GM21423 (cell line): ENCODE results near the gene NEU3.
"Not testable (repeated sequence)": the region's sequence is repeated elsewhere in the genome, so short reads cannot be mapped to it uniquely, and the experiment has no call there.

ENCODE experiments used
- ATAC-seq: cut with Tn5 transposase; IDR thresholded peaks from one replicate; pipeline ENCODE4 v1.9.1; 2021; ENCODE audit warnings: mild to moderate bottlenecking, moderate library complexity; ENCODE audit not compliant: unreplicated experiment

NEU3 gene

GRCh38 chr11:74981888-74982287 is 6.8 kb upstream of the NEU3 start:
- ATAC-seq, result no peak

DNA sequence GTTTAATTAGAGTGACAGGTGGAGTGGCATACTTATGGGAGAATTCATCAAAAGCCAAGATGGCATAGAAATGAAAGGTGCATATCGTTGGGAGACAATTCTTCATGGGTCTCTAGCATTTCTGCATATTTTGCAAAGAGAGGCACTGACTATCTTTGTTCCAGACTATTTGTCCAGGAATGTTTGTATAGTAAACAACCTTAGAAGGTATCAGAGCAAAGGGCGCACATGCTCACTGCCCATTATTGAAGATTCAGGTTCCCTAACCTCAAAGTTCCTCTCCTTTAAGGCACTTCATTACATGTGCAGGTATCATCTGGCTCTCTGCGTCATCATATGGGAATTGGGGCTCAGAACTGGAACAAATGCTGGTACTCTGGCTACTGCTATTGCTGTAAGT is 4.7 kb upstream of the NEU3 start:
- no peak for ATAC-seq

DNA sequence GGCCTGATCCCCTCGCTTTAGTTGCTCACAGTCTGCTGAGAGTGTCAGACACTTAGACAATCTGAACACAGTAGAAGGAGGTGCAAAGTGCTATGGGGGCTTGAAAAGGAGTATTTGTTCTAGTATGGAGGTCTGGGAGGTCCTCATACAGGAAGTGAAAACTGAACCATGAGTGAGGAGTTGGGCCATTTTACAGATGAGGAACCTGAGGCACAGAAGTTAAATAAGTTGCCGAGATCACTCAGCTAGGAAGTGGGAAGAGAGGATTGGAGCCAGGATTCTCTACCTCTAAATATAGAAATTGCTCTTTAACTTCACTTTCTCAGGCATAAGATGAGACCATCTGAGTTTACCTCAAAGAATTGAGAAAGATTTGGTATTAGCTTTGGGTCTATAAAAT is 4.0 kb upstream of the NEU3 start:
- no peak for ATAC-seq

DNA sequence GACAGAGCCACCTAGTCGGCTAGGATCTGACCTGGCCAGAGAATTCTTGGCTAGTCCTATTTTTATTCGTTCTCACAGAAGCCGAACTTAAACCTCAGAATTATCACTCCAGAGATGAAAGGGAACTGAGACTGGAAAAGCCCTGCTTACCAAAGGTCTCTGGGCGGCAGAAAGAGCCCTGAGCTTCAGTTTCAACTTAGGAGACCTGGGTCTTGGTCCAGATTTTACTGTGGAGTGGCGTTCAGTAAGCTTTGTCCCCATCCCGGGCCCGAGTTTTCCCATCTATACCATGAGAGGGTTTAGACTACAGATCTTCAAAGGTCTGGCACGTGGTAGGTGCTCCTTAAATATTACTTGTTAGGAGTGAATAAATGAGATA is 516 bp downstream of the NEU3 start:
- peak; percentile 6 for ATAC-seq

GRCh38 chr11:74990150-74990549 is 1.4 kb downstream of the NEU3 start:
- ATAC-seq, result not testable (repeated sequence)

DNA sequence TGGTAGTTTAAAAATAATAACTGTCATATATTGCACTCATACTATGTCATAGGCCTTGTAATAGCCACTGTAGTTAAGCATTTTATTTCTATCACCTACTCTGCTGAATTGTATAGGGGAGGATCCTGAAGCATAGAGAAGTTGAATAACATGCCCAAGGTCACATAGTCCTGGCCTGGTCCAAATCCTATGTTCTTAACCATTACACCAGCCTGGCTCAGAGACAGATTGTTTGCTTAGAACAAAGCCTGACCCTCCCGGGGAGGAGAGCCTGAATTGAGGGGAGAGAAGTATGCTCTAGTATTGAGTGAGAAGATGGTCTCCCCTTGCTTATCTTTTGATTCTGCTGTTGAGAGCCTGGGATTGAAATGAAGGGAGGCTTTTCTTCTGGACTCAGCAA is 2.2 kb downstream of the NEU3 start:
- ATAC-seq, result no peak

- no peak for ATAC-seq
Measured at GRCh38 chr11:74992852-74993251, 4.1 kb downstream of the NEU3 start.

DNA sequence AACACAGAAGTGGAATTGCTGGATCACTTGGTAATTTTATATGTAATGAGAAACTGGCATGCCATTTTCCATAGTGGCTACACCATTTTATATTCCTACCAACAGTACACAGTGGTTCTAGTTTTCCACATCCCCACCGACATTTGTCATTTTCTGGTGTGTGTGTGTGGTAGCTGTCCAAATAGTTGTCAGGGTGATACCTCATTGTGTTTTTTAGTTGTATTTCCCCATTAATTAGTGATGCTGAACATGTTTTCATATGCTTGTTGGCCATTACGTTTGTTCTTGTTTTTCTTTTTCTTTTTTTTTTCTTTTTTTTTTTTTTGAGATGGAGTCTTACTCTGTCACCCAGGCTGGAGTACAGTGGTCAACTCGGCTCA is 12.2 kb downstream of the NEU3 start:
- no peak for ATAC-seq

- ATAC-seq, result no peak
Measured at GRCh38 chr11:75001686-75002085, 13.0 kb downstream of the NEU3 start.

GRCh38 chr11:75002516-75002915 is 13.8 kb downstream of the NEU3 start:
- ATAC-seq, result no peak

DNA sequence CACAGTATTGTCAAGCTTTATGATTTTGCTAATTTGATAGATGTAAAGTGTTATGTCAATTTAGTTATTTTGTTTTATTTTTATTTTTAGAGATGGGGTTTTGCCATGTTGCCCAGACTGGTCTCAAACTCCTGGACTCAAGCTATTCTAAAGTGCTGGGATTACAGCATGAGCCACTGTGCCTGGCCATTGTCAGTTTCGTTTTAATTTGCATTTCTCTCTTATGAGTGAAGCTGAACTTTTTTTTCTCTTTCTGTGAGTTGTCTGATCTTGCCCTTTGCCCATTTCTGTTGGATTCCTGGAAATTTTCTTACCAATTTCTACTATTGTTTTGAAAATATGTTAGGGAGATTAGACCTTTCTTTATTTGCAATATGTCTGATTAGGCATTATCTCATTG is 15.5 kb downstream of the NEU3 start:
- no peak for ATAC-seq

DNA sequence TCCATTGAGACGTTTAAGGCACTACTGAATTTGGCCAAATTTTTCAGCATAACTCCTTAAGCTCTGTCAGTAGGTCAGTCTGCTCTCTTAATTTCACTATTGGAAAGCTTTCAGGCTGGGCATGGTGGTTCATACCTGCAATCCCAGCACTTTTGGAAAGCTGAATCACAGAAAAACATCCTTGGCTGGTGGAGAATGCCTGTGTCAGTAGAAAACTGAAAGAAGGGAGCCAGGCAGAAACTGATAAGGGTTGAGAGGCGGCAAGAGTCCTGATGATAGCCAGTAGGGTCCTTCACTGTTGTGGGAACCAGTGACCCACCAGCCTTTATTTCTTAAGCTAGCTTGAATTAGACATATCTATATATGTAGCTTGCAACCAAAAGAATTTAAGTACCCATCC is 22.6 kb downstream of the NEU3 start:
- no peak for ATAC-seq

- no peak for ATAC-seq
Measured at GRCh38 chr11:75011872-75012271, 23.1 kb downstream of the NEU3 start.

GRCh38 chr11:75013051-75013450 is 24.3 kb downstream of the NEU3 start:
- no peak for ATAC-seq

- no peak for ATAC-seq
Measured at GRCh38 chr11:75014129-75014528, 25.4 kb downstream of the NEU3 start.

GRCh38 chr11:75019200-75019599 is 30.5 kb downstream of the NEU3 start:
- ATAC-seq, result not testable (repeated sequence)

DNA sequence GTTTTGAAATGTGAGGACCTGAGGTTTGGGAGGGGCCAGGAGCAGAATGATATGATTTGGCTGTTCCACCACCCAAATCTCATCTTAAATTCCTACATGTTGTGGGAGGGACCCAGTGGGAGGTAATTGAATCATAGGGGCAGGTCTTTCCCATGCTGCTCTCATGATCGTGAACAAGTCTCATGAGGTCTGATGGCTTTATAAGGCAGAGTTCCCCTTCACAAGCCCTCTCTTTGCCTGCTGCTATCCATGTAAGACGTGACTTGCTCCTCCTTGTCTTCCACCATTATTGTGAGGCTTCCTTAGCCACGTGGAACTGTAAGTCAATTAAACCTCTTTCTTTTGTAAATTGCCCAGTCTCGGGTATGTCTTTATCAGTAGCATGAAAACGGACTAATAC is 31.6 kb downstream of the NEU3 start:
- ATAC-seq, result not testable (repeated sequence)

GRCh38 chr11:75022296-75022695 is 33.6 kb downstream of the NEU3 start:
- peak; percentile 66 for ATAC-seq

DNA sequence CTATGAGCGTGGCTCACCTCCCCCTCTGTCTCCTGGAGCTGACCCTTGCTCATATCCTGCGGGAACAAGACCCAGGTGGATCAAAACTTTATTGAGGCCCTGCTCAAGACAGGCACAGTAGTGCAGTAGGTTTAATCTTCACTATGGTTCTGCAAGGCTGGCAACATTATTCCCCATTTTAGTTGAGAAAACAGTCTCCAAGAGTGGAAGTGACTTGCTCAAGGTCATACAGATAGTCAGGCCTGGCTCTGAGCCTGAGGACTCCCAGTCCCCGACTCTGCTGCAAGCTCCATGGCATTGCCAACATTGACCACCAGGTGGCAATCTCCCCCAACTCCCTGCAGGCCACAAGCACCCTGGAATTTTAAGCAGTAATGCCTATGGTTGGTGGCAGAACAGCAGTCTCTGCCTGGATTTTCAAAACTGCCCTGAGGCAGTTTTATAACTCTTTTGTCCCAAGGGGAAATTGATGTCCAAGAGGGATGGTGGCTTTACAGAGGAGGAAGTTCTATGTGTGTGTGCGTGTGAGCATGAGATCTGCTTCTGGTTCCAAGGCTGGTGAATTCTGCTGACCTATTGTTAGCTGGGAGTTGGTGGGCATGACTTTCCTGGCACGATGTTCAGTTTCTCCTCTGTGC is 34.1 kb downstream of the NEU3 start:
- ATAC-seq, result peak; percentile 54

DNA sequence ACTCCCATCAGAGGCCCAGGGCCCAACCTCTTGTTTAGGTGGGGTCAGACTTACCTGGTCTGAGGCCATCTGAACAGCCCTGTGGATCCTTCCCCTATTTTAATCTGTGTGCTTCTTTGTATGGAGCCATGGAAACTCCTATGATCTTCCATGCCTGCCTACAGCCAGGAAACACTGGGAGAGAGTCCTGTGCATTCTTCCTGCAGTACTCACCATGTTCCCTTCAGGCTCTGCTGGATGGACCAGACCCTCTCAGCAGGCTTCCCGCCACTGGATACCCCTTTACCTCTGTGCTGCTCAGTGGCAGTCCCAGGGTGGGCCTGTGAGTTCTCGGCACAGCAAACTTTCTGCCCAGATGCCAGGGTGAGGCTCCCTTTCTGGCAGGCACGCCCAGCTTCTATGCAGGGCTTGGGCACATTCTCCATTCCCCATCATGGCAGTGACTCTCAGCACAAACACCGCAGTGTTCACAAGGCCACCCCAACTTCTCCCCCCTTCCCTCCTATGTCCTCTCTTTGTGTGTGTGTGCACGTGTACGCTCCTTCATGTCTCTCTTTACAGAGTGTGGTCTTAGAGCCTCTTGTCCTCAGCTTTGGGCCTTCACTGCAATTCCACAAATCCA is 34.8 kb downstream of the NEU3 start:
- no peak for ATAC-seq

GRCh38 chr11:75024068-75024449 is 35.3 kb downstream of the NEU3 start:
- ATAC-seq, result no peak

- ATAC-seq, result no peak
Measured at GRCh38 chr11:75024764-75025211, 36.1 kb downstream of the NEU3 start.

- ATAC-seq, result no peak
Measured at GRCh38 chr11:75025561-75025960, 36.8 kb downstream of the NEU3 start.
